Measurements from ENCODE around the gene SLC26A2.
"Not testable (repeated sequence)": the region's sequence is repeated elsewhere in the genome, so short reads cannot be mapped to it uniquely, and the experiment has no call there.

Gene SLC26A2

DNA sequence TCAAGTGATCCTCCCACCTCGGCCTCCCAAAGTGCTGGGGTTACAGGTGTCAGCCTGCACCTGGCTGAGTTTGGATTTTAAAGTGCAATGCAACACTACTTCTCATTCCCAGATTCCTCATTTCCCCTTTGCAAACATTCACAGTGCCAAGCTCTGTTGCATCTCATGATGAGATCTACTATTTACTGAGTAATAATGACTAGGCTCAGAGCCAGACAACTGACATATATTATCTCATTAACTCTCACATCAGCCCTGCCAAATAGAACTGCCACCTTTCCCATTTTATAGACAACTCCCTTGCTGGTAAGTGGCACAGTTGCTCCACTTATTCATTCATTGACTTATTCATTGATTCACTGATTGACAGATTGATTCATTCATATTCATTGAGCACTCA lies 22.9 kb upstream of the SLC26A2 start:
- no peak for DNase-seq (ENCODE audit: low read depth)

DNA sequence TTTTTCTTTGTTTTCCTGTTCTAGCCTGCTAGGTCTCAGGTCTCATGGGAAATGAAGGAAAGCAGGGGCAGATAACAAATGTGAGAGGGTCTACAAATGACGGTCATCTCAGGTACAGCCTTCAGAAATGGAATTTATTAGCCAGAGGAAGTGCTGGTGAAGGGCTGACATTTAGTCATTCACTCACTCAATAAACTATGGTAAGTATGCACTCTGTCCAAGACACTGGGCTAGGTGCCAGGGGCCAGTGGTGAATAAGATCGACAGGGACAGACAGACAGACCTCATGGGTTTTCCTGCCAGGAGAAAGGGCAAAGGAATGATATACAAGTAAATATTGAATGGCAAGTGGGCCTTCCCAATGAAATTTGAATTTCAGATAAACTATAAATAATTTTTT lies 22.3 kb upstream of the SLC26A2 start:
- DNase-seq (ENCODE audit: low read depth) = no peak

DNA sequence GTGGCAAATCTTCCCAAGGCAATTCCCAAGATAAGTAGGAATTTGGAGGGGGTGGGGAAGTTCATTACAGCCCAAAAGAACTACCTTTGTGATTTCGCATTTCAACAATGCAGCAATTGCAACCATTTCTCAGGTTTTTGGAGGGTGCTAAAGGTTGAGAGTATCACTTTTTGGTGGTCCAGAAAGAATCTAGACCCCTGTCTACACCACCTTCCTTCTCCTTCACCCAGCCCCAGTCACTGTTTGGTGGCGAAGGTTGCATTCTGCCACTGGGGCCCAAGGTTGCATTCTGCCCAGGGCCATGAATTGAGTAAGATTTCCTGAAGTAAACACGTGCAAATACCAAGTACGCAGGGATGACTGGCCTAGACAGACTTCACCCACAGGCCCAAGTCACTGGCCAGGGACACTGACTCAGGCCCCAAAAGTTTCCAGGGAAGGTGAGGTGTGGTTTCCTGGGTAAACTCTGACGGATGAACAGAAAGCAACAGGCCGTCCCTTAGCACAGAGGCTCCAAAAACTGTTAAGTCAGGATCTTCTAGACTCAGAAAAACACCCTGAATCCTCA lies 21.7 kb upstream of the SLC26A2 start:
- no peak for DNase-seq (ENCODE audit: low read depth)

DNA sequence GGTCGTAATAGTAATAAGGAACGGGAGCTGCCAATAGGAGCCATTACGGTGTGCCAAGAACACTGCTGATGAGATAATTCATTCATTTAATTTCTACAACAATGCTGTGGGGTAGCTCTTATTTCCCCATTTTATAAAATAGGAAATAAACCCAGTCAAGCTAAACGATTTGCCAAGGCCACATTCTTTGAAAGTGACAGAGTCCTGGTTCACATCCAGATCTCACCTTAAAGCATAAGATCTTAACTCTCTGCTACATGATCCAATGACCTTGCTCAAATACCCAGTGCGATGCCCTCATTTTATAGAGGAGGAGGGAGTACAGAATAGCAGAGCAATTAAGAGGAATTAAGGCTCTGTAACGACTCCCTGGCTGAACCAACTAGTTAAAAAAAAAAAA lies 21.0 kb upstream of the SLC26A2 start:
- DNase-seq (ENCODE audit: low read depth) = no peak

DNA sequence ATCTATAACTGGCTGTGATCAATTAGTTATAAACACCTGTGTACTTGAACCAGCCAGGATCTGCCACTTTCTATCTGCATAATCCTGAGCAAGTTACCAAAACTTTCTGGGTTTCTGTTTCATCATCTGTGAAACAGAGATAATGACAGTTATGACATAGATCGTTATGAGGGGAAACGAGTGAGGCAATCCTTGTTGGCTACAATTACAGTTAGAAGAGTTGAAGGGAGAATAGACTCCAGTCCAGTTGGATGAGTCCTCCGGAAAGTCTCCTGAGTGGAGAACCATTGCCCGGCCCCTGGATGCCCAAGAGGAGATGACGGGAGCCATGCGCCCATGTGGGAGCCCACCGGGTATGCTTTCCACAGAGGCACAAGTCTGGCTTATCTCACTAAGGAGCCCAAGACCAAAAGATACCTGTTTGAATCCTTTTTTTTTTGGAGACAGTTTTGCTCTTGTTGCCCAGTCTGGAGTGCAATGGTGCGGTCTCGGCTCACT lies 20.4 kb upstream of the SLC26A2 start:
- DNase-seq (ENCODE audit: low read depth) = no peak

DNA sequence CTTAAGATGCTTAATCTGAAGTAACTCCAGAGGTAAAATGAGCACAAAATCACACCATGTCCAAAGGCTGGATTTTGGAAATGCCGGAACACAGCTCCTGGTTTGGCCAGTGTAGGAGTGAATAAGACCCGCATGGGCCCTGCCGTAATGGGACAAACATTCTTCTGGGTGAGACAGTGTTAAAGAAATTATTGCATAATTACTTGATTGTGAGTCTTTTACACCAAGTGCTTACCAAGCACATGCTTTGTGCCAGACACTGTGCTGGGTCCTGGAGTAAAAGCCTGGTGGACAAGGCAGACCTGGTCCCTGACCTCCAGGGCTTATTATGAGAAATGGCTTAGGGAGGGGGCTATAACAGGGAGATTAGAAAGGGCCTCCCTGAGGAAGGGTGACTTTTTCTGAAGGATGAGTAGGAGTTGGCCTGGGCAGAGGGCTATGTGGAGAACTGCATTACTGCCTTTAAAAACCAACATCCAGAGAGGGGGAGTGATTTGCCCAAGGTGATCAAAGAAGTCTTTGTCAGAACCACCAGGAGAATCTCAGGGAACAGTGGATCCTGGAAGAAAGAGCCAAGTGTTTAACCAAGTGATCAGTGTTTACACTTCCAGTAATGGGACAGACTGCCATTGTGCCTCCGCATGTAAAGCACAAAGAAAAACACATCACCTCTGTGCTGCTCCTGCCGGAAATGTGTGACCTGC lies 19.5 kb upstream of the SLC26A2 start:
- no peak for DNase-seq (ENCODE audit: low read depth)

DNA sequence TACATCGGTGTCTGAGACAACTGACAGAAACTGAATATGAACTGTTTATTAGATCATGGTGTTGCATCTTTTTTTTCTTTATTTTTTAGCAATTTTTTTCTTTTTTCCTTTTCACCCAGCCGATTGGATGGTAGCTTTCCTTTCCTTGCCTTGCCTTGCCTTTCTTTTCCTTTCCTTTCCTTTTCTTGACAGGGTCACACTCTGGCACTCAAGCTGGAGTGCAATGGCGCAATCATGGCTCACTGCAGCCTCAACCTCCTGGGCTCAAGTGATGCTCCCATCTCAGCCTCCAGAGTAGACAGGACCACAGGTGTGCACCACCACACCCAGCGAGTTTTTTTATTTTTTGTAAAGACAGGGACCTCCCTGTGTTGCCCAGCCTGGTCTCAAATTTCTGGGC lies 18.8 kb upstream of the SLC26A2 start:
- no peak for DNase-seq (ENCODE audit: low read depth)

DNA sequence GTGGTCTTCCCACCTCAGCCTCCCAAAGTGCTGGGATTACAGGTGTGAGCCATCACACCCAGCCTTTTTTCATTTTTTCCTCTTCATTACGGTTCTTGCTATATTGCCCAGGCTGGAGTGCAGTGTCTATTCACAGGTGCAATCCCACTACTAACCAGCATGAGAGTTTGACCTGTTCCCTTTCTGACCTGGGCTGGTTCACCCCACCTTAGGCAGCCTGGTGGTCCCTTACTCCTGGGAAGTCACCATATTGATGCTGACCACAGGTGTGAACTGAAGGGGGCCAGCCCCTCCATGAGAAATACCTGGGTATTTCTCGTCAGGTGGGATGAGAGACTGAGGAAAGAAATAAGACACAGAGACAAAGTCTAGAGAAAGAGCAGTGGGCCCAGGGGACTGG lies 18.4 kb upstream of the SLC26A2 start:
- DNase-seq (ENCODE audit: low read depth) = no peak

DNA sequence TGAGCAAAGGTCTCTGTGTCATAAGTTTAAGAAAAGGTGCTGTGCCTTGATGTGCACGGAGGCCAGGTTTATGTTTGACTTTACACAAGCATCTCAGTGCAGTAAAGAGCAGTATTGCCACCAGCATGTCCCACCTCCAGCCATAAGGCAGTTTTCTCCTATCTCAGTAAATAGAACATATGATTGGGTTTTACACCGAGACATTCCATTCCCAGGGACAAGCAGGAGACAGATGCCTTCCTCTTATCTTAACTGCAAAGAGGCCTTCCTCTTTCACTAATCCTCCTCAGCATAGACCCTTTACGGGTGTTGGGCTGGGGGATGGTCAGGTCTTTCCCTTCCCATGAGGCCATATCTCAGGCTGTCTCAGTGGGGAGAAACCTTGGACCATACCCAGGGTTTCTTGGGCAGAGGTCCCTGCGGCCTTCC lies 17.8 kb upstream of the SLC26A2 start:
- not testable (repeated sequence) for DNase-seq (ENCODE audit: low read depth)

DNA sequence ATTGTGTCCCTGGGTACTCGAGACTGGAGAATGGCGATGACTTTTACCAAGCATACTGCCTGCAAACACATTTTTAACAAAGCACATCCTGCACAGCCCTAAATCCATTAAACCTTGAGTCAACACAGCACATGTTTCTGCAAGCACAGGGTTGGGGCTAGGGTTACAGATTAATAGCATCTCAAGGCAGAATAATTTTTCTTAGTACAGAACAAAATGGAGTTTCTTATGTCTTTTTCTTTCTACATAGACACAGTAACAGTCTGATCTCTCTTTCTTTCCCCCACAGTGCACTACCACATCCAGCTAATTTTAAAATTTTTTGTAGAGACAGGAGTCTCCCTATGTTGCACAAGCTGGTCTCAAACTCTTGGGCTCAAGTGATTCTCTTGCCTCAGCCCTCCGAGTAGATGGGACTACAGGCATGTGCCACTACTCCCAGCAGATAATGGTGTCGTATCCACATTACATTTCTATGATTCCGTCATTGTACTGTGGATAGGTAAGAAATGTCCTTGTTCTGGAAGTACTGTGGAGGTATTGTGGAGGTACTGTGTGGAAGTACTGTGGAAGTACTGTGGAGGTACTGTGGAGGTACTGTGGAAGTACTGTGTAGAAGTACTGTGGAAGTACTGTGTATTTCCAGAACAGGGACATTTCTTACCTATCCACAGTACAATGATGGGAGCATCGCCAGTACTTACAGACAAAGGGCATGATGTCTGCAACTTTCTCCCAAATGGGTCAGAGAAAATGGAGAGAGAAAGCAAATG lies 17.2 kb upstream of the SLC26A2 start:
- DNase-seq (ENCODE audit: low read depth) = not testable (repeated sequence)

DNA sequence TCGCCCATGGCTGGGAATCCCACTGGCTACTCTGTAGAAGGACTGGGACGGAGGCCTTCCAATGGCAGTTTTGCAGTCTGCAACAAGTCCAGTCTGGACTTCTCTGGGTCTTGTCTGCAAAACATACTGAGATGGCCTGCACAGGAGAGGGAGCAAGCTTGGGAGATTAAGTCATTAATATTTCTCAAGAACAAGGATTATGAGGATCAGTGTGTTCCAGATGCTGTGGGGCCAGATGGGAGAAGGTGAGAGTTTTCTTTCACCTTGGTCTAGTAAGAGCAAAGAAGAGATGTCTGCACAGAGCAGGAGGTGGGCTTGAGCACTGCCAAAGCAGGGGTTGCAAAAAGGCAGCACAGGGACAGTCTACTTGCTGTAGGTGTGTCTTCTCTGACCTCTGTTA lies 15.9 kb upstream of the SLC26A2 start, which contains the start of gene PDE6A:
Gene PDE6A (minus strand): TSS at position 128 of the 400 bp plus-strand sequence. CDS start 120 bp downstream, at position 8.
- DNase-seq (ENCODE audit: low read depth) = no peak

DNA sequence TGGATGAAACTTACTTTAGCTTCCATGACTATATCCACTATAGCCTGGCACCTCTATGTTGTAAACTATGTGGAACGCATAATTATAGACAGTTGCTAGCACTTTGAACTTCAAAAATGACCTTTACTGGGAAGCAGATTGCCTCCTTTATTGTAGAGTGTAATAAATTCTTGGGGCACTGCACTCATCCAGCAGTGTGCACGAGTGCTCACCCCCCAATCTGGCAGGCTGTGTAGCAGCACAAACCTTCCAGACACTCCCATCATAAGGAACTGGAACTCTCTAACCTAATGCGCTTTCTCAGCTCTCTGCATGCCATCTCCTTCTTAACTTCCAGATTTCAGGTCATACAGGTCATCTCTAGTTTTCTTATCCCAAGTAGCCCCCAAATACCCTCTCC lies 14.4 kb upstream of the SLC26A2 start:
- DNase-seq (ENCODE audit: low read depth) = no peak

DNA sequence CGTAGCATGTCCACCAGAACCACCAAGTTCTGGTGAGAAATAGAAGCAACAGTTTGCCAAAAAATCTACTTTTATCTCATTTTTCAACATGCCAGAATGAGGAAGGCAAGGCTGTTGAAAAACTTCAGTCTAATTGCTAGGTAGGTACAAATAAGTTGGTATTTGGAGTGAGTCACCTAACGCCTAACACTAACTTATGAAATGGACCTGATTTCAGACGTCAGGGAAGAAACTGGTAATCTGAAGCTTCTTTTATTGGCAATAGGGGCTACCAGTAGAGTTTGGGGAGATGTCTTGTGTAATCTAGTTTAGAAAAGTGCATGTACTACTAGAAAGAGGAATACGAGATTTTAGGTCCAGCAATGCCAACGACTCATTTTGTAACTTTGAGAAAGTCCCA lies 11.6 kb upstream of the SLC26A2 start:
- no peak for DNase-seq (ENCODE audit: low read depth)

DNA sequence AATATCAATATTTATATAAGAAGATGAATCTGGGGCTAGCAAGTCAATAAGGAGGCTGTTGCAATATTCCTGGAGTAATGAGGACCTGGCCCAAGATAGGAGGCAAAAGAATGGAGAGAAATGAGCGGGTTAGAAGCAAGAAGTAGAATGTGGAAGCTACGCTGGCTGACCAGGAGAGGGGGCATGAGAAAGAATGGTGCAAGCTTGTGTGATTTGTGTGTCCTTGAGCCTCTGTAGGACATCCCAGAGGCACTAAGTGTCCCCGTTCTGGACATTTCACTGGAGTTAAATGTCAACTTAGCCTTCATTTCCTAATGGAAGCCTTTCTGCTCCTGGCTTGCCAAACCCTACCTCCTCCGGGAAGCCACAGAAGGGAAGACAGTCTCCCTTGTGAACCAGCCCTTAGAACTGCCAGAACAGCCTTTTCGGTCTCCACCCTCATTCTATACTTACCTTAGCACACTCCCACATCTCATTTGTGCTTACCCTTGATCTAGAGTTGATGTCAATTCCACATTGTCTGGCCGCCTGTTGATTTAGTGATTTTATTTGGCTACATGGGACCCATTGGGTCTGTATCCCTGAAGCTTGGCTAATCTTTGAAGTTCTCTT lies 9.3 kb upstream of the SLC26A2 start:
- DNase-seq (ENCODE audit: low read depth) = no peak

DNA sequence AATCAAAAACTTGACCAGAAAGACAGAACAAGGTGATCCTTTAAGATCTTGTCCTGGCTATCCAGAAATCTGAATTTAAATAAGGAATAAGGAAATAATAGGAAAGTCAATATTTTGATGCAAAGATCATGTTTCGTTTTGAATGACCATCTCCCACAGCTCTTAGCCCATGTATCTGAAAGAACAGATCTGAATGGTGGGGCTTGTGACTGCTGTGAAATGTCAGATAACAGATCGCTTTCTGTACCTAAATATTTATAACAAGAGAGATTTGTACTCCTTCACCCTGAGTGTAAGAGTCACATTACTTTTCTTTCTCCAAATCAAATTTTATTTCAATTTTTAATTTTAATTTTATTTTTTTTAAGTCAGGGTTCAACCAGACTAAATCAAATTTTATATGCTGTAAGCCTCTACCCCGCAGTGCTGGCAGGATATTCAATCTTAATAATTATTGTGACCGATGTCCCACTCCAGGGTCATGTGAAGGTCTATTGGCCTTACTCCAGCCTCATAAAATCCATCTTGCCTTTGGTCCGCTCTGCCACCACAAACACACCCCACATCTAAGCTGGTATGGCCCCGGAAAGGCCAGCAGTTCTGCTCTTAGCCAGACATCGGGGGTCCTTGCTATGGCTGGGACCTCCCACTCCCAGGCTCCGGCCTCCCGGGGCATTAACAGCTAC lies 7.0 kb upstream of the SLC26A2 start:
- DNase-seq (ENCODE audit: low read depth) = no peak

DNA sequence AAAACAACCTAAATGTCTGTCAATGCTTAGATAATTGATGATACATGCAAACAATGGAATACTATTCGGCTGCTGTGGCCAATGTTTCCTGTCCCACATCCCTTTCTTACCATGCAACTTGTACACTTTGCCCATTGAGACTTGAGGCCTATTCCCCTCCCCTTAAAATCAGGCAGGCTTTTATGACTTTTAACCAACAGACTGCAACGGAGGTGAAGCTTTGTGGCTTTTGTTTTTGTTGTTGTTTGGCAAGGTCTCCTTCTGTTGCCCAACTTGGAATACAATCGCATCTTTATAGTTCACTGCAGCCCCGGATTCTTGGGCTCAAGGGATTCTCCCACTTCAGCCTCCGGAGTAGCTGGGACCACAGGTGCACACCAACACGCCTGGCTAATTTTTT lies 5.8 kb upstream of the SLC26A2 start:
- no peak for DNase-seq (ENCODE audit: low read depth)

DNA sequence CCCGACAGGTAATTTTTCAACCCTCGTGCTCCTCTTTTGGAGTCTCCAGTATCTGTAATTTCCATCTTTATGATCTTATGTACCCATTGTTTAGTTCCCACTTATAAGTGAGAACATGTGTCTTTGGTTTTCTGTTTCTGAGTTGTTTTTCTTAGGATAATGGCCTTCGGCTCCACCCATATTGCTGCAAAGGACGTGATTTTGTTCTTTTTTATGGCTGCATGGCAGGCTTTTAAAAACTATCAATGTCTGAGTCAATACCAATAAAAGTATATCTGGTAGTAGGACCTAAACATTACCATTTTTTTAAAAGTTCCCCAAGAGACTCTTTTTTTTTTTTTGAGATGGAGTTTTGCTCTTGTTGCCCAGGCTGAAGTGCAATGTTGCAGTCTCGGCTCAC lies 3.9 kb upstream of the SLC26A2 start:
- DNase-seq (ENCODE audit: low read depth) = no peak

DNA sequence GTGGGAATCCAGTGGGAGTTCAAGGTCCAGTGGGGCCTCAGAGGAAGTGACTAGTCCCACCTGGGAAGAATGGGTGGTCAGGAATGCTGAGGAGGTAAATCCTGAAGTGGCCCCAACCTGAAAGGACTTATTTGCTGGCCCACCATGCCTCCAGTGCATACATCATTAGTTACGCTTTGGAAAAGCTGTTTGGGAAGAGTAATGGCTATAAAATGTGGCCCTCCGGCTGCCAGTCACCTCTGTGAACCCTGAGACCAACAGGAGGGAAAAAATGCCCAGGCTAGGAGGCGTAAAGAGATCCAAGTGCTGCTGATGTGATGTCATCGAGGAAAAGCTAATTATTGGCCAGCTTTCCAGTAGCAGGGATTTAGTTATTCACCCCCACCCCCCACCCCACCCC lies 2.7 kb upstream of the SLC26A2 start:
- no peak for DNase-seq (ENCODE audit: low read depth)

DNA sequence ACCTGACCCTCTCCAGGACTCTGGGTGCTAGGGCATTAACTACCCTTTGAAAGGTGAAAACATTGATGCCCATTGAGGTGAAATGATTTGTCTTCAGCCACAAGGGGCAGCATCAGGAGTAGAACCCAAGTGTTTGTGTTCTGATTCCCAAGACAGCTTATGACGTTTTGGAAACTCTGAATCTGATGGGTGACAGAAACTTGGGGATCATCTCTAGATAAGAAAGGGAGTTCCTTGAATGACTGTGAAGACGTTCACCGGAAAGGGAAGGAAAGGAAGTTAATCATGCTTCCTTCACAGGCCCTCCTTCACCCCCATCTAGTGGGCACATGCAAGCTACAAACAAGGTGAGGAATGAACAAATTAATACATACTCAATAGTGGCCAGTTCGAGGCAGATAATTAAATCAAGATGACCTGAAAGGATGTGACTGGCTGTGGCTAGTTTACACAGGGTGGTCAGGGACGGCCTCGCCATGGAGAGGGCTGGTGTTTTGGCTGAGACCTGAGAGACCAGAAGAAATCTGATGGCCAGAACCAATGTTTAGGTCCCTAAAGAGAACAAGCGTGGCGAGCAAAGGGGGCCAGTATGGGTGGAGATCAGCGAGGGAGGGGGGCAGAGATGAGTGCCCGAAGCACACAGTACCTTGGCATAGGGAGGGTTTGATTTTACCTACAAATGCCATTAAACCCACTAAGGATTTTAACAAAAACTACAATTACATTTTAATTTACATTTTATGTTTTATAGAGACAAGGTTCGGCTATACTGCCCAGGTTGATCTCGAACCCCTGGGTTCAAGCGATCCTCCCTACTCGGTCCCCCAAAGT lies 937 bp upstream of the SLC26A2 start:
- peak; percentile 17 for DNase-seq (ENCODE audit: low read depth)

DNA sequence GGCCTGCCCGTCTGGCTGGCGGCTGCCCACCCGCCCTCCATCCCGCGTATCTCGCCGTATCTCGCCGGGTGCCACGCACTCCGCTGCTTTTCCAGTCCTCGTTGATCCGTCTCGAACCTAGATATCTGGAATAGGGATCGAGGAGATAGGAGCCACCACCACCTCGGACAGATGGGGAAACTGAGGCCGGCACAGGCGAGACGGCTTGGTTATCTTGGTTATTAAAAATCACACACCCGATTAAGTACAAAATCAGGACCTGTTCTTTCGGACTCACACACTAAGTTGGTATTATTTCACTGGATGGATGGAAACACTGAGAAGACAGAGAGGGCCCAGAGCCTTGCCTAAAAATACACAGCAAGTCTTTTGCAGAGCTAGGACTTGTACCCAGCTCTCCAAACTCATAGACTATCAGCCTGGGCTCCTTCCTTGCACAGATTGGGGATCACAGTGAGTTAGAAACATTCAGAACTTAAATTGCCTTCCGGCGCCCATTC lies 678 bp downstream of the SLC26A2 start:
- DNase-seq (ENCODE audit: low read depth) = no peak

DNA sequence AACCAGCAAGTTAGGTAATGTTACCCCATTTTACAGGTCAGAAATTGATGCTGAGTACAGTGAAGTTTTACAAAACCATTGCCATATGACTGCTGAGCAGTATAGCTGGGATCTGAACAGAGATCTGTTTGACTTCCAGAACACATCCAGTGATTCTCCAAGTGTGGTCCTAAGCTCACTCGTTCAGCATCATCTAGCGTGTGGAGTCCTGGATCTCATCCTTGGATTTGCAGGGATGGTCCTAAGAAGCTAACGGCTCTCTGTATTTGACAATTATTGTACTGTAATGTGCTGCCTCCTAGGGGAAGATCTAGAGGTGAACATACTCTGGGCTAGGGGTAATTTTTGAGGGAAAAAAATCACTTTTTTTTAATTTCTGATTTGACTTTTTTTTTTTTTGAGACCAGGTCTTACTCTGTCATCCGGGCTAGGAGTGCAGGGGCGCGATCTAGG lies 1.4 kb downstream of the SLC26A2 start:
- DNase-seq (ENCODE audit: low read depth) = no peak
